ENCODE measurements around the gene IMPDH2.

IMPDH2 gene

DNA sequence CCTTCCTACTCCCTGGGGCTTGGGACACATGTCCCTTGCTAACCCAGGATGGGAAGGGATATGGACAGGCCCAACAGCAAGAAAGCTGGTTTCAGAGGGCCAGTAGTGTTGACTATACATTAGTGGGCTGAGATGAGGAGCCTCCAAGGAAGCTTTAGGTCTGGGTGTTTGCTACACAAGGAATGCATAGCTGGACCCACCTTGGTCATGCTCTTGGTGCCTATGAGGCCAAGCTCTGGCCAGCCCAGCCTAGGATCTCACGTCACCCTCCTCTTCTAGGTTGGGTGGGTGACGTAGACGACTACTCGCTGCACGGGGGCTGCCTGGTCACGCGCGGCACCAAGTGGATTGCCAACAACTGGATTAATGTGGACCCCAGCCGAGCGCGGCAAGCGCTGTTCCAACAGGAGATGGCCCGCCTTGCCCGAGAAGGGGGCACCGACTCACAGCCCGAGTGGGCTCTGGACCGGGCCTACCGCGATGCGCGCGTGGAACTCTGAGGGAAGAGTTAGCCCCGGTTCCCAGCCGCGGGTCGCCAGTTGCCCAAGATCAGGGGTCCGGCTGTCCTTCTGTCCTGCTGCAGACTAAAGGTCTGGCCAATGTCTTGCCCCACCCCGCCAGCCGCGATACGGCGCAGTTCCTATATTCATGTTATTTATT, 22.7 kb downstream of the IMPDH2 start:
- H3K9me3 Mint-ChIP-seq = no peaks in the 10 kb centered on the region
- H3K4me3 Mint-ChIP-seq = peak overlapping the region; percentile 98
- peaks cover 4% of the 10 kb centered on the region for H3K27me3 Mint-ChIP-seq (ENCODE audit: low read depth, poor library complexity)
- peak overlapping the region; percentile 66 for H3K27ac Mint-ChIP-seq
- no peak for DNase-seq
- TF ChIP-seq, protein P1, sequence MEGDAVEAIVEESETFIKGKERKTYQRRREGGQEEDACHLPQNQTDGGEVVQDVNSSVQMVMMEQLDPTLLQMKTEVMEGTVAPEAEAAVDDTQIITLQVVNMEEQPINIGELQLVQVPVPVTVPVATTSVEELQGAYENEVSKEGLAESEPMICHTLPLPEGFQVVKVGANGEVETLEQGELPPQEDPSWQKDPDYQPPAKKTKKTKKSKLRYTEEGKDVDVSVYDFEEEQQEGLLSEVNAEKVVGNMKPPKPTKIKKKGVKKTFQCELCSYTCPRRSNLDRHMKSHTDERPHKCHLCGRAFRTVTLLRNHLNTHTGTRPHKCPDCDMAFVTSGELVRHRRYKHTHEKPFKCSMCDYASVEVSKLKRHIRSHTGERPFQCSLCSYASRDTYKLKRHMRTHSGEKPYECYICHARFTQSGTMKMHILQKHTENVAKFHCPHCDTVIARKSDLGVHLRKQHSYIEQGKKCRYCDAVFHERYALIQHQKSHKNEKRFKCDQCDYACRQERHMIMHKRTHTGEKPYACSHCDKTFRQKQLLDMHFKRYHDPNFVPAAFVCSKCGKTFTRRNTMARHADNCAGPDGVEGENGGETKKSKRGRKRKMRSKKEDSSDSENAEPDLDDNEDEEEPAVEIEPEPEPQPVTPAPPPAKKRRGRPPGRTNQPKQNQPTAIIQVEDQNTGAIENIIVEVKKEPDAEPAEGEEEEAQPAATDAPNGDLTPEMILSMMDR (IDR thresholded peaks at IDR 0.05) = no peak
- H3K36me3 Mint-ChIP-seq (ENCODE audit: low read depth) = peaks cover 19% of the 10 kb centered on the region
- peaks cover 23% of the 10 kb centered on the region for H3K4me1 Mint-ChIP-seq

DNA sequence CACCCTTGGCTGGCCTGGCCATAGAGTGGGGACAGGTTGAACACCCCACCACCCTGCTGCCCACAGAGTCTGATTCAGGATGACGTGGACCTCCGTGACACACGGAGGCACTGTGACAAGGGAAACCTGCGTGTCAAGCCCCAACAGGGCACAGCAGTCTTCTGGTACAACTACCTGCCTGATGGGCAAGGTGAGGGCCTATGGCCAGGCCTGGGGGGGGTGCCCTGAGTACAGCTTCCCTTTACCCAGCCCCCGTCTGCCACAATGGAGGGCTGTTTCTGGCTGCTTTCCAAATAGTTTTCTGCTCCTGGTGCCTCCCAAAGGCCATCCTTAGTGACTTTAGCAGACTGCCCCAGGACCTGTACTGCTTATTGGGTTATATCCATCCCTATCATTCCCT, 23.2 kb downstream of the IMPDH2 start:
- no peaks in the 10 kb centered on the region for H3K9me3 Mint-ChIP-seq
- peak overlapping the region; percentile 98 for H3K4me3 Mint-ChIP-seq
- DNase-seq = no peak
- H3K27ac Mint-ChIP-seq = no peak overlapping the region
- peaks cover 4% of the 10 kb centered on the region for H3K27me3 Mint-ChIP-seq (ENCODE audit: low read depth, poor library complexity)
- TF ChIP-seq, protein P1 (IDR thresholded peaks at IDR 0.05) = no peak
- peaks cover 23% of the 10 kb centered on the region for H3K4me1 Mint-ChIP-seq
- peaks cover 19% of the 10 kb centered on the region for H3K36me3 Mint-ChIP-seq (ENCODE audit: low read depth)

DNA sequence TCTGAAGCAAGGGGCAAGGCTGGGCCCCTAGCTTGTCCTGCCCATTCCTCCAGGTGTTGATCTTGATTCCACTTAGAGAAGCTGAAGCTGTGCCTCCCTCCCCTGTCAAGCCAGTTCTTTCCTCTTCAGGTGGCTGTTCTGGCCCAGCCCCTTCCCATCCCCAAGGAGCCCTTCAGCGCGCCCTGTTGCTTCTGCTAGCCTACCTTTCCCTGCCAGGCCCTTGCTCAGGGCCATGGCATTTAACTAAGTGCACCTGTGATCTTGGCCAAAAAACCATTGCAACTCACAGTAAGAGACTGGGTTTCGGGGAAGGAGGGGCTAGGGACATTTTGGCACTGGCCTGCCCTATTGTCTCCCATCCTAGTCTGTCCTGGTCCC, 23.9 kb downstream of the IMPDH2 start:
- Mint-ChIP-seq H3K36me3 (ENCODE audit: low read depth) (peaks cover 19% of the 10 kb centered on the region), H3K4me3 (no peak overlapping the region), H3K4me1 (peaks cover 23% of the 10 kb centered on the region), H3K9me3 (no peaks in the 10 kb centered on the region), H3K27ac (no peak overlapping the region), H3K27me3 (ENCODE audit: low read depth, poor library complexity) (peaks cover 4% of the 10 kb centered on the region)
- DNase-seq = no peak
- TF ChIP-seq, protein P1 (IDR thresholded peaks at IDR 0.05) = no peak

DNA sequence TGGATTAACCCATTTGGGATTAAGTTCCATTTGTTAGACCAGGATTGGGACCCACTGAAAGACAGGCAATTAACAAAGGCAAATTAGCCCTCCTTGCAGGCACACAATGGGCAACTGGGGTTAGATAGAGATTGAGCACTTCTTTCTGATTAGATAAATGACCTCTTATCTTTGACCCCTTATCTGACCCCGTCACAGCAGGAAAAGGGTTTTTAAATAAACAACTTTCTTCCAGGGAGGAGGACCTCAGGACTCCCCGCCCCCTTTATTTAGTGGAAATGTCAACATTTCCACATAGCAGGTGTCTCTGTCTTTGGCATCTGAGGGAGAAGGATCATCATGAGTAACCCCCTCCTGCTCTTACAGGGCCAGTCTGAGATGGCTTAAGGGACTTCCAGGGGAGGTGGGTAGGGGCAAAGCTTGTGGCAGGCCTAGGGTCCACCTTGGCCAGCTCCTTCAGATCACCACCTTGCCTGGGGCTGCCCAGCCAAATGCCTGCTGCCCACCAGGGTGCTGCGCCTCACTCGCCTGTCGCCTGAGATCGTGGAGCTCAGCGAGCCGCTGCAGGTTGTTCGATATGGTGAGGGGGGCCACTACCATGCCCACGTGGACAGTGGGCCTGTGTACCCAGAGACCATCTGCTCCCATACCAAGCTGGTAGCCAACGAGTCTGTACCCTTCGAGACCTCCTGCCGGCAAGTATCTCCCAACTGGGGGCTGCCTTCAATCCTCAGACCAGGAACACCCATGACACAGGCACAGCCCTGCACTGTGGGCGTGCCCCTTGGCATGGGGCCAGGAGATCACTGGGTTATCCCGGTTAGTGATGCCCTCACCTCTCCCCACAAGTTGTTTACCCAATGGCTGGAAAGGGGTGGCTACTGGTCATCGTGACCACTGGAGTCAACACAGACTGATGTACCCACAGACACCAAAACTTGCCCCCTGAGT, 24.6 kb downstream of the IMPDH2 start:
- no peak for DNase-seq
- Mint-ChIP-seq H3K27ac (no peak overlapping the region), H3K36me3 (ENCODE audit: low read depth) (peaks cover 19% of the 10 kb centered on the region), H3K4me3 (no peak overlapping the region), H3K9me3 (no peaks in the 10 kb centered on the region), H3K27me3 (ENCODE audit: low read depth, poor library complexity) (peaks cover 4% of the 10 kb centered on the region), H3K4me1 (peaks cover 27% of the 10 kb centered on the region)
- TF ChIP-seq, protein P1 (IDR thresholded peaks at IDR 0.05) = no peak

DNA sequence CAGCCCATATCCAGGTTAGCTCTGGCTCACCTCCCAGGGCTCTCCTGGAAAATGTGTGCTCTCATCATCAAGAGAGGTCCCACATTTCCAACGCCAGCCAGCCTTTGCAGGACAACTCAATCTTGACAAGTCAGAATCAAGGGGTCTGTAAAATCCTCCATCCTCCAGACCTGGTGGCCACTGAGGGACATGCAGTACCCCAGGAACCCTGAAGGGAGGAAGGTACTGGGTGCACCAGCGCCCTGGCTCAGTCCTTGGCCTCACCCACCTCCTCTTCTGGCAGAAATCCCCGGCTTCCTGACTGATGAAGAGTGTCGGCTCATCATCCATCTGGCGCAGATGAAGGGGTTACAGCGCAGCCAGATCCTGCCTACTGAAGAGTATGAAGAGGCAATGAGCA, 28.0 kb downstream of the IMPDH2 start:
- peaks cover 4% of the 10 kb centered on the region for H3K27me3 Mint-ChIP-seq (ENCODE audit: low read depth, poor library complexity)
- TF ChIP-seq, protein P1 (IDR thresholded peaks at IDR 0.05) = no peak
- no peaks in the 10 kb centered on the region for H3K9me3 Mint-ChIP-seq
- H3K4me1 Mint-ChIP-seq = peaks cover 26% of the 10 kb centered on the region
- H3K36me3 Mint-ChIP-seq (ENCODE audit: low read depth) = peaks cover 5% of the 10 kb centered on the region
- no peak for DNase-seq
- H3K4me3 Mint-ChIP-seq = no peak overlapping the region
- H3K27ac Mint-ChIP-seq = no peak overlapping the region

Data from nephron progenitor cell (in vitro differentiated cells).